IPS-18c (cell line): Measurements from ENCODE around the gene SPNS3.

Experiments
- H3K4me3 ChIP-seq: 2 replicates; pipeline ENCODE4 v1.7.0; 2013; ENCODE audit warnings: low read depth, mild to moderate bottlenecking, low read length, moderate library complexity; ENCODE audit not compliant: insufficient read depth
- H3K9me3 ChIP-seq: one replicate; pipeline ENCODE4 v1.6.1; 2013; ENCODE audit warnings: mild to moderate bottlenecking, low read length, moderate library complexity; ENCODE audit not compliant: control insufficient read depth, insufficient read depth

Gene SPNS3

DNA sequence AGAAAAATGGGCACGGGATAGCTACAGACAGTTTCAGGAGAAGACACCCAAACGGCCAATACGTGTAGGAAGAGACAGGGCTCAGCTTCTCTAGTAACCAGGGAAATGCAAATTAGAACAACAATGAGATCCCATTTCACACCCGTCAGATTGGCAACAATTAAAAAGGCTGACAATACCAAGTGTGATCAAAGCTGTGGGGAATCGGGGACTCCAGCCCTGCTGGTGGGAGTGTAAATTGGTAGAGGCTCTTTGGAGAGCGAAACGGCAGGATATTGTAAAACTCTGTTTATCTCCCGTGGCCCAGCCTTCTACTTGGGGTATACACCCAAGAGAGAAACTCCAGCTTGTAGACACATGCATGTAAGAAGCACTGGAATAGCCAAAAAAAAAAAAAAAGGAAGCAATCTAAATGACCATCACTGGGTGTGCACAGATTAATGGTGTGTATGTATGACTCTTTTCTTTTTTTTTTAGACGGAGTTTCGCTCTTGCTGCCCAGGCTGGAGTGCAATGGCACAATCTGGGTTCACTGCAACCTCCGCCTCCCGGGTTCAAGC lies 93.9 kb downstream of the SPNS3 start:
- Histone ChIP-seq H3K9me3 (no peaks in the 10 kb centered on the region), H3K4me3 (no peak overlapping the region)

DNA sequence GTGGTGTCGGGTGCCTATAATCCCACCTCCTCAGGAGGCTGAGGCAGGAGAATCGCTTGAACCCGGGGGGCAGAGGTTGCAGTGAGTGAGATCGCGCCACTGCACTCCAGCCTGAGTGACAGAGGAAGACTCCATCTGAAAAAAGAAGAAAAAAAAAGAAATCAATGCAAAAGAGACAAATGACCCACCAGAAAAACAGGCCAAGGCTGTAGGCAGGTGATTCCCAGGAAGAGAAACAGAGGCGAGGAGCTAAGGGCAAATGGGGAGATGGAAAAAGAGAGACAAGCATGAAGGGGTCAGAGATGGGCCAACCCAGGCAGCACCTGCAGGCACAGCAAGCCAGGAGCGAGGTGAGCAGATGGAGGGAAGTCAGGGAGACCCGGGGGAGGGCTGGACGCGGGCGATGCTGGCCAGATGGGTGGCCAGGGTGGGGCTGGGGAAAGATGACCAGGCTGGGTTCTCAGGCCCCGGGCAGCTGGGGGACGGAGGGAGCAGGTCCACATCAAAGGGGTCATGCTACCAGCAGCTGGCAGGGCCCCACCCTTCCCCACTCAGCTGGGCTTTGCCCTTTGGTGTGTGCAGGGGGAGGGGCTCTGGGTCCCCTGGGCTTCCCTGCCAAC lies 95.9 kb downstream of the SPNS3 start:
- H3K4me3 ChIP-seq, result no peak overlapping the region
- H3K9me3 ChIP-seq, result no peaks in the 10 kb centered on the region

DNA sequence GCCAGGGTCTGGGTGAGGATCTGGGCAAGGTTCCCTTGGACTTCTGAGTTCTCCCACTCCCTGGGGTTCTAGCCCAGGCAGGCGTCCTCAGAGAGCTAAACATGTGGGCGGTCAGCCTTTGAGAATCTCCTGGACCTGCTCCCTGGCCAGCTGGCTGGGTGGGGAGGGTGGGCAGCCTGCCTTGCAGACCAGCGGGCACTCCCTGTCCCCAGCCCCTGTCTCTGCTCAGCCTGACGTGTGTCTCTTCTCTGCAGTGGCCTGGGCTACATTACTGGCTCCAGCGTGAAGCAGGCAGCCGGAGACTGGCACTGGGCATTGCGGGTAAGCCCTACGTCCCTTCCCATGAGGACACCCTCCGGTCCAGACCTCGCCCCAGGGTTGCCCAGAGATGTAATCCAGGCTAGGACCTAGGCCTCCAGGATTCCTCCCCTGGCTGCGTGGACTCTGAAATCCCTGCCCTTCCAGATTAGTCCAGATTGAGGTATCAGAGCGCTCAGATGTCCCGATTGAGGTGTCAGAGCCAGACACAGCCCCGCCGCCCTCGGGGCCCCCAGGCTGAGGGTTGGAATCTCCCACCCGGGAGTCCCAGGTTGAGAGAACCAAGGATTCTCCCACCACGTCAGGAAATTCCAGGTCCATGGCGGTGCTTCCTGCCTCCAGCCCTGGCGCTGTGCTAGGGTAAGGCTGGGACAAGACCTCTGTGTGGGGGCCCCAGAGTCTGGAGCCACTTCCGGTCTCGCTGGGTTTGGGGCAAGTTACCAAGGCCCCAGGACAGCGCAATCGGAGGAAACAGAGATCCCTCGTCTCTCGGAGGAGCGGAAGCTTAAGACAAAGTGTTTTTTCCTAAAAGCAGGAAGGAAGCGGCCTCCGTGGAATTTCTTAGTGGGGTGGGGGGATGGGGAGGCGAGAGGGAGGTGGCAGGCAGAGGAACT lies 97.3 kb downstream of the SPNS3 start:
- H3K9me3 ChIP-seq, result no peaks in the 10 kb centered on the region
- no peak overlapping the region for H3K4me3 ChIP-seq

DNA sequence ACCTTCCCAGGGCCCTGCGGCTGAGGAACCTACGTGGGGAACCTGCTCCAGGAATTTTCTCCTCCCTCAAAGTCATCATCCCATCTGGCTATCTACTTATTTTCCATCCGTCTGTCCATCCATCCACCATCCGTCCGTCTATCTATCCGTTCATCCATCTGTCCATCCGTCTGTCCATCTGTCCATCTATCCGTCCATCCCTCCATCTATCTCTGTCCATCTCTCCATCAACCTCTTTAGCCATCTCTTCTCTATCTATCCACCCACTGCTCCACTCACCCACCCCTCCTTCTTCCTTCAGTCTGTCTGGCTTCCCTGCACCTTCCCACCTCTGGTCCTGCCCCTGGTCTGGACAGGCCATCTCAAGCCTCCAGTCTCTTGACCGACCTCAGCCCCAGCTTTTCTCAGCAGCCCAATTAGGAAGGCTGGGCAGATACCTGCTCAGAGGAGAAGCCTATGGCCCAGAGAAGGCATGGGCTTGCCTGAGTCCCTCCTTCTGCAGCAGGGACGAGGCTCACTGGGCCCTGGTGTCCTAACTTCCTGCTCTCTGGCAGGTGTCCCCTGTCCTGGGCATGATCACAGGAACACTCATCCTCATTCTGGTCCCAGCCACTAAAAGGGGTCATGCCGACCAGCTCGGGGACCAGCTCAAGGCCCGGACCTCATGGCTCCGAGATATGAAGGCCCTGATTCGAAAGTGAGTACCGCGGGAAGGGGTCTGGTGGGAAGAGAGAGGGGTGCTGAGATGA lies 98.4 kb downstream of the SPNS3 start:
- no peaks in the 10 kb centered on the region for H3K9me3 ChIP-seq
- H3K4me3 ChIP-seq, result no peak overlapping the region

DNA sequence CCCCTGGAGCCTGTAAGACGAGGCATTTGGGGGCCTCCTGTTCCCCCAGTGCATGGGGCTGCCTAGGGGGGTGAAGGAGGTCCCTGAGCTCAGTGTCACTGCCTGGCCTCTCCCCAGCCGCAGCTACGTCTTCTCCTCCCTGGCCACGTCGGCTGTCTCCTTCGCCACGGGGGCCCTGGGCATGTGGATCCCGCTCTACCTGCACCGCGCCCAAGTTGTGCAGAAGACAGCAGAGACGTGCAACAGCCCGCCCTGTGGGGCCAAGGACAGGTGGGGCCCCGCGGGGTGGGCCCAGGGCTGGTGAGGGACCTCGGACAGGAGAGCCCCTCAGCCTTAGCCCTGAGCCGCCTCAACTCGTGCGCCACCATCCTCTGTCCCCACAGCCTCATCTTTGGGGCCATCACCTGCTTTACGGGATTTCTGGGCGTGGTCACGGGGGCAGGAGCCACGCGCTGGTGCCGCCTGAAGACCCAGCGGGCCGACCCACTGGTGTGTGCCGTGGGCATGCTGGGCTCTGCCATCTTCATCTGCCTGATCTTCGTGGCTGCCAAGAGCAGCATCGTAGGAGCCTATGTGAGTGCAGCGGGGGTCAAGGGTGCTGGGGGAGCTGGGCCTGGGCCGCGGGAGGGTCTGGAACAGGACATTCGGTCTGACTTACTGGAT lies 99.3 kb downstream of the SPNS3 start:
- Histone ChIP-seq H3K4me3 (no peak overlapping the region), H3K9me3 (no peaks in the 10 kb centered on the region)

DNA sequence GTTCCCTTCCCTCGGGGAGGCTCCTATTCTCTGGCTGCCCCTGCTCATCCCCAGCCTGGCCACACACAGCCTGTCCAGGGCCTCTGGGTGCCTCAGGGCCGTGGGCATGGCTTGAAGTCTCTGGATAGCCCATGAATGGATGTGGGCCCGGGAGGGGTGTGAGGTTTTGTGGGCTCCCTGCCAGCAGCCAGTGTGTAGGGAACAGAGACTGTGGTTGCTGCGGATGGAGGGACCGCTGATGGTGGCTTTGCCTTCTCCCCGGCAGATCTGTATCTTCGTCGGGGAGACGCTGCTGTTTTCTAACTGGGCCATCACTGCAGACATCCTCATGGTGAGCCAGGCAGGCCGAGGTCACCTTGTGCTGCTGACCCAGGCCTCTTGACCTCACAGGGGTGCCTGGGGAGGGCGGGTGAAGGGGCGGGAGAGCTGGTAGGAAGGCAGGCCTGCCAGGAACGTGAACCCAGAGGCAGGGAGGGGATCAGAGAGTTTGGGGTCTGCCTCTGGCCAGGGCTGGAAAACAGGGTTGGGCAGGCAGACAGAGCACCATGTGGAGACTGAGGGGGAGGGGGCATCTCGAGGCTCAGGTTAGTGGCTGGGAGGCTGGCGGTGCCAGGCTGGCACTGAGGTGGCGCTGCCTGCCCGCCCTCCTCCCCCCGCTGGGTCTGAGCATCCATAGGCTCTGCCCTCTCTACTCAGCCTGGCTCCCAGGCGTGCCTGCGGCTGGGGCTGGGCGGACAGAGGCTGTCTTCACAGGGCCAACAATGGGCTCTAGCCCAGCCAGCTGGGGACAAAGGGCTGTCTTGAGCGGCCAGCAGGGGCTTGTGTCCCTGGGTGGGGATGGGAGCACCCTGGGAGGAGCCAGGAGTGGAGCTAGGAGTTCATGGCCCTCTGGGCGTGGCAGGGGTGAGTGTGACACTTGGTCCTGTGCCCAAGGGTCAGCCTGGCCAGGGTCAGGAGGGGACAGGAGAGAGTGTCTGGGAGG lies 100.1 kb downstream of the SPNS3 start:
- Histone ChIP-seq H3K4me3 (no peak overlapping the region), H3K9me3 (no peaks in the 10 kb centered on the region)

DNA sequence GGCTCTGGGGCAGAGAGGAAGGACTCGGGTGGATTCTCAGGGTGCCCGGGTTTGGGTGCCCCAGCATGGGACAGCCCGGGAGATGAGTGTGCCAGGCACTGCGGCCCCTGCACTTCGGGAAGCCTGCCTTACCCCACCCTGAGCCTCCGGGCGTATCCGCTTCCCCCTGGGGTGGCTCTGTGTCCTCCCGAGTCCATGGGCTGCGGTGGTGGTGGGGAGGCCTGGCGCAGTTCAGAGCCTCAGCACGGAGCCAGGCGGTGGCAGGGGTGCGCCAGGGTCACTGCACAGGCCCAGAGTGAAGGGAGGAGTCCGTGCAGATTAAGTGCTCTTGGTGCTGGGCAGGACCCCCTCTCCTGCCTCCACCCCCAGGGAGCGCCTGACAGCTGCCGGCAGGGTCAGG lies 100.8 kb downstream of the SPNS3 start:
- no peaks in the 10 kb centered on the region for H3K9me3 ChIP-seq
- no peak overlapping the region for H3K4me3 ChIP-seq

DNA sequence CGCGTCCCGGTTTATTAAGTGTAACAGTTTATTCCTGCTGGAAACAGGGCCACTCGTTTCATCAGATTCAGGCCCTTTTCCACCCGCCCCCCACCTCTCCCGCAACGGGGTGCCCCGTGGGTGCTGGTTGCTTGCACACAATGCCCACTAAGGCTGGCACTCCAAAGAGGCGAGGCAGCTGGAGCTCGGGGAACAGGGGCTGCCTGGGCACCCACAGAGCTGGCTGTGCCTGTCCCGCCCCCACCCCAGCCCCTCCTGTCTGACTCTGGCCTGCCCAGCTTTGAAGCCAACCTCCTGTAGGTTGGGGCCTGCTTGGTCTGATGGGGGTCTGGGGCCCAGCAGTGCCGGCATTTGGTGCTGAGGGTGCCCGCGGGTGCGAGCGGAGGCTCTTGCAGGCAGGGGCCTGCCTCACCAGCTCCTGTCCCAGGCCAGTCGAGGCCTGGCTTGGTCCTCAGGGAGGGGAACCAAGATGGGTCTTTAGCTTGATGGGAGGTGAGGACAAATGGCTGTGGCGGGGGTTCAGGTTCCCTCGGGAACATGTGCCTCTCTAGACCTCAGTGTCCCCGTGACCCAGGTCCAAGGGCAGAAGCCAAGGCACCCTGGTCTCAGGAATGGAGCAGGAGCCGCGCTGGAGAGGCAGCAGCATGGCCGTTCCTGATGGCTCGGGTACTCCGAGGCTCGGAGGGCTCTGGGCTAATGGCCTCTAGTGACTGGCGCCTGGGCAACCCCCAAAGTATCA lies 101.4 kb downstream of the SPNS3 start:
- H3K9me3 ChIP-seq, result no peaks in the 10 kb centered on the region
- H3K4me3 ChIP-seq, result no peak overlapping the region

DNA sequence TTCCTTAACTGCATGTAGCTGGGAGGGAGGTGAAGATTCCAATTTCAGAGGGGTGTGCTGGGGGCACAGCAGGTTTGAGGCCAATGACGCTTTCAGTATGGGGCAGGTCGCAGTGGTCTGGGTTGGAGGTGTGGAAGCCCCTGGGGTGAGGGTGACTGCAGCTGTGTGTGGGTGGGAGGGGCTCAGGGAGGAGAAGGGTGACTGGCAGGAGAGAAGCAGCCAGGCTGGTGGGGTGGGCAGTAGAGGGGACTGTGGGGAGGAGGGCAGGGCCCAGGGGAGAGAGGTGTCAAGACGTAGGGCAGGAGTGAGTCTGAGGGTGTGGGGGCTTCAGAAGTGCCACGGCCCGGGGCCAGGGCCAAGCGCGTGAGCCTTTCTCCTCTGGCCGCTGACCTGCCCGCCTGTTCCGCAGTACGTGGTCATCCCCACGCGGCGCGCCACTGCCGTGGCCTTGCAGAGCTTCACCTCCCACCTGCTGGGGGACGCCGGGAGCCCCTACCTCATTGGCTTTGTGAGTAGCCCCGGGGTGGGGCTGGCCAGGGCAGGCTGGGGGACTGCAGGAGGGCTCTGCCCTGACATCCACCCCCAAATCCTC lies 102.0 kb downstream of the SPNS3 start:
- H3K4me3 ChIP-seq, result no peak overlapping the region
- H3K9me3 ChIP-seq, result no peaks in the 10 kb centered on the region

DNA sequence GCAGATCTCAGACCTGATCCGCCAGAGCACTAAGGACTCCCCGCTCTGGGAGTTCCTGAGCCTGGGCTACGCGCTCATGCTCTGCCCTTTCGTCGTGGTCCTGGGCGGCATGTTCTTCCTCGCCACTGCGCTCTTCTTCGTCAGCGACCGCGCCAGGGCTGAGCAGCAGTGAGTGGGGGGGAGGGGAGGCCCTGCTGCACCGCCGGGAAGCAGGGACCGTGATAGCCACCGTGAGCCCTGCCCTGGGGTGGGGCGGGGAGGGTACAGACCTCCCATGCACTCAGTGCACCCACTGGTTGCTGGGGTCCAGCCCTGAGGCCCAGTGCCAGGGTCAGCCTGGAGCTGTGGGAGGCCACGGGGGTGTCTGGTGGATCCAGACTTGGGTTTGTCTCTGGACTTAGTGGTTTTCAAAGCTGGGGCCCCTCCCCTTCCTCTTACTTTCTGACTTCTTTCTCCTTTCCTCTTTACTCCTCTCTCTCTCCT lies 102.6 kb downstream of the SPNS3 start:
- no peaks in the 10 kb centered on the region for H3K9me3 ChIP-seq
- H3K4me3 ChIP-seq, result no peak overlapping the region

DNA sequence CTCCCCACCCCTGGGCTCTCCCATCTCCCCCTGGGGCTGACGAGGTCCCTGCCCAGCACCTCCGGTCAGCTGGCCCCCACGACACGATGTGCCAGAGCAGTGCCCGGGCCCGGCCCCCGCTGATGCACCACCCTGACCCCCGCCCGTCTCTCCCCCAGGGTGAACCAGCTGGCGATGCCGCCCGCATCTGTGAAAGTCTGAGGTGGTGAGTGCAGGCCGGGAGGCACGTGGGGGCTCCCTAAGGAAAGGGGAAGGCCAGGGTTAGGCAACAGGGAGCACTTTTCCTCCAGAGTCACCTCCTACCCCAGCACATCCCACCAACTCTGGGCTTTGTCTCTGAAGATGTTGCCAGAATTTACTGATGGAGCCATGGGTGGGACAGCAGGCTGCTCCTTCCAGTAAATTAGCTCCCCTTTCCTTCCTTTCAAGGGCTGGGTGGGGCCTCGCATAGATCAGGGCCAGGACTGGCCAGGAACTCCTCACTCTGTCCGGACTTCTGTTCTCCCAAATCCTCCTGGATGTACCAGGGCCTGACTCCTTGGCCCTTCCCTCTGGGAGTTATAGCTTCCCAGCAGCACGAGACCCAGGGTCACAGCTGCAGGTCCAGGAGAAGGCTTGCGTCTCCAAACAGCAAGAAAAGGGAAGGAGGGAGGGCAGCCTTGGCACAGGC lies 103.1 kb downstream of the SPNS3 start:
- H3K4me3 ChIP-seq, result no peak overlapping the region

More for the DNA sequence above, 103.1 kb downstream of the SPNS3 start:
- no peaks in the 10 kb centered on the region for H3K9me3 ChIP-seq
